Stimulated activated naive CD4-positive, alpha-beta T cell (primary cell): Measurements from ENCODE around the gene CSTF3.
A peak's percentile ranks its signal among the peaks of the same experiment; 100 is the strongest.
"Not testable (repeated sequence)": the region's sequence is repeated elsewhere in the genome, so short reads cannot be mapped to it uniquely, and the experiment has no call there.

Experiments used
- DNase-seq, 6 experiments: peaks; one replicate each; lab custom pipeline; 2025; lab: John Stamatoyannopoulos, UW

The CSTF3 gene

GRCh38 chr11:33161120-33162005 lies at the start of gene CSTF3:
TSS of gene CSTF3 (minus strand) at chr11:33161480. CDS start at chr11:33161325, 155 bp downstream.
- peak; percentile 77 to 97 (median 90) for DNase-seq

- no peak for DNase-seq
Measured at GRCh38 chr11:33208150-33208549, 46.9 kb upstream of the CSTF3 start.

- no peak for DNase-seq
Measured at GRCh38 chr11:33207408-33207985, 46.2 kb upstream of the CSTF3 start.

- no peak for DNase-seq
Measured at GRCh38 chr11:33197915-33198727, 36.8 kb upstream of the CSTF3 start.

- no peak for DNase-seq
Measured at GRCh38 chr11:33195462-33196173, 34.3 kb upstream of the CSTF3 start.

- DNase-seq = no peak
Measured at GRCh38 chr11:33194455-33194854, 33.2 kb upstream of the CSTF3 start.

GRCh38 chr11:33191467-33191866 lies 30.2 kb upstream of the CSTF3 start:
- no peak for DNase-seq

GRCh38 chr11:33187998-33188722 lies 26.9 kb upstream of the CSTF3 start:
- DNase-seq = no peak

GRCh38 chr11:33185756-33186155 lies 24.5 kb upstream of the CSTF3 start:
- no peak for DNase-seq

GRCh38 chr11:33182246-33182878 lies 21.1 kb upstream of the CSTF3 start:
- no peak for DNase-seq

- no peak for DNase-seq
Measured at GRCh38 chr11:33179348-33179803, 18.1 kb upstream of the CSTF3 start.

GRCh38 chr11:33178443-33179180 lies 17.3 kb upstream of the CSTF3 start:
- DNase-seq = no peak

- DNase-seq = no peak
Measured at GRCh38 chr11:33177676-33178336, 16.5 kb upstream of the CSTF3 start.

- DNase-seq = not testable (repeated sequence)
Measured at GRCh38 chr11:33176760-33177159, 15.5 kb upstream of the CSTF3 start.

GRCh38 chr11:33172996-33173395 lies 11.7 kb upstream of the CSTF3 start:
- DNase-seq = no peak

- no peak for DNase-seq
Measured at GRCh38 chr11:33172345-33172744, 11.1 kb upstream of the CSTF3 start.

GRCh38 chr11:33171251-33171650 lies 10.0 kb upstream of the CSTF3 start:
- DNase-seq = no peak

- no peak for DNase-seq
Measured at GRCh38 chr11:33168709-33169200, 7.5 kb upstream of the CSTF3 start.

- DNase-seq = no peak
Measured at GRCh38 chr11:33162831-33163230, 1.6 kb upstream of the CSTF3 start.
